Measurements from ENCODE around the gene NRG3.

DNA sequence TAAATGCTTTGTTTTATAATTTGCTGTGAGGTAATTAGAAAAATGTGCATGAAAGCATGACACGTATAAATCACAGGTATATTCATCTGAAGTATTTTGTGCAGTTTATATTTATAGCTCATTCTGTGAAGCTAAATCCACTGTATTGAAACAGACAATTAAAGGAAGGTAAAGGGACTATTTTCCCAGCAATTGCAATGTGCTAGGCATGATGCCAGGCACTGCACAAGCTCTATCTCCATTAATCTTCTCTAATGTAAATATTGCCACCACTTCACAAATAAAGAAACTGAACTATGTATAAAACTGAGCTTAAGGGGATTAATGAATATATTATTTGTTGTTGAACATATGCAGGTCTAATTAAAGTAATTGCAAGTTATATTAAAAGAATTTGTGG lies 1012.5 kb downstream of the NRG3 start:
- TF ChIP-seq CEBPB (IDR thresholded peaks at IDR 0.05; ENCODE audit: low read depth, low read length) (no peak), SUZ12 (IDR thresholded peaks at IDR 0.05; ENCODE audit: low read length) (no peak), RAD21 (IDR thresholded peaks at IDR 0.05 in 1 of 2, conservative IDR thresholded peaks at IDR 0.05 in 1 of 2; ENCODE audit: low read depth in 2 of 2, low read length in 2 of 2) (no peak), HDAC2 (IDR thresholded peaks at IDR 0.05; ENCODE audit: borderline replicate concordance in 1 of 2, low read depth in 2 of 2, low read length in 2 of 2) (no peak), POLR2A (IDR thresholded peaks at IDR 0.05; ENCODE audit: control extremely low read depth in 1 of 2, low read depth in 2 of 2, low read length in 2 of 2) (no peak)
- TF ChIP-seq, protein P1, sequence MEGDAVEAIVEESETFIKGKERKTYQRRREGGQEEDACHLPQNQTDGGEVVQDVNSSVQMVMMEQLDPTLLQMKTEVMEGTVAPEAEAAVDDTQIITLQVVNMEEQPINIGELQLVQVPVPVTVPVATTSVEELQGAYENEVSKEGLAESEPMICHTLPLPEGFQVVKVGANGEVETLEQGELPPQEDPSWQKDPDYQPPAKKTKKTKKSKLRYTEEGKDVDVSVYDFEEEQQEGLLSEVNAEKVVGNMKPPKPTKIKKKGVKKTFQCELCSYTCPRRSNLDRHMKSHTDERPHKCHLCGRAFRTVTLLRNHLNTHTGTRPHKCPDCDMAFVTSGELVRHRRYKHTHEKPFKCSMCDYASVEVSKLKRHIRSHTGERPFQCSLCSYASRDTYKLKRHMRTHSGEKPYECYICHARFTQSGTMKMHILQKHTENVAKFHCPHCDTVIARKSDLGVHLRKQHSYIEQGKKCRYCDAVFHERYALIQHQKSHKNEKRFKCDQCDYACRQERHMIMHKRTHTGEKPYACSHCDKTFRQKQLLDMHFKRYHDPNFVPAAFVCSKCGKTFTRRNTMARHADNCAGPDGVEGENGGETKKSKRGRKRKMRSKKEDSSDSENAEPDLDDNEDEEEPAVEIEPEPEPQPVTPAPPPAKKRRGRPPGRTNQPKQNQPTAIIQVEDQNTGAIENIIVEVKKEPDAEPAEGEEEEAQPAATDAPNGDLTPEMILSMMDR (IDR thresholded peaks at IDR 0.05; ENCODE audit: control extremely low read depth in 1 of 3, insufficient read depth in 1 of 3, low read depth in 1 of 3, low read length in 3 of 3) = no peak
- TF ChIP-seq, protein P2, sequence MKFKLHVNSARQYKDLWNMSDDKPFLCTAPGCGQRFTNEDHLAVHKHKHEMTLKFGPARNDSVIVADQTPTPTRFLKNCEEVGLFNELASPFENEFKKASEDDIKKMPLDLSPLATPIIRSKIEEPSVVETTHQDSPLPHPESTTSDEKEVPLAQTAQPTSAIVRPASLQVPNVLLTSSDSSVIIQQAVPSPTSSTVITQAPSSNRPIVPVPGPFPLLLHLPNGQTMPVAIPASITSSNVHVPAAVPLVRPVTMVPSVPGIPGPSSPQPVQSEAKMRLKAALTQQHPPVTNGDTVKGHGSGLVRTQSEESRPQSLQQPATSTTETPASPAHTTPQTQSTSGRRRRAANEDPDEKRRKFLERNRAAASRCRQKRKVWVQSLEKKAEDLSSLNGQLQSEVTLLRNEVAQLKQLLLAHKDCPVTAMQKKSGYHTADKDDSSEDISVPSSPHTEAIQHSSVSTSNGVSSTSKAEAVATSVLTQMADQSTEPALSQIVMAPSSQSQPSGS (IDR thresholded peaks at IDR 0.05; ENCODE audit: low read length) = no peak
